CD4-positive, alpha-beta T cell treated with Interferon gamma for 1 hour (primary cell): Measurements from ENCODE around the gene EGFL7.
"Not testable (repeated sequence)": the region's sequence is repeated elsewhere in the genome, so short reads cannot be mapped to it uniquely, and the experiment has no call there.

ENCODE experiments used
- DNase-seq: peaks from one replicate; pipeline ENCODE4 v3.0.0-alpha.2; 2020

The EGFL7 gene

GRCh38 chr9:136703276-136703860, 40.7 kb downstream of the EGFL7 start:
- DNase-seq = no peak

GRCh38 chr9:136704741-136705140, 42.0 kb downstream of the EGFL7 start:
- DNase-seq = not testable (repeated sequence)

DNA sequence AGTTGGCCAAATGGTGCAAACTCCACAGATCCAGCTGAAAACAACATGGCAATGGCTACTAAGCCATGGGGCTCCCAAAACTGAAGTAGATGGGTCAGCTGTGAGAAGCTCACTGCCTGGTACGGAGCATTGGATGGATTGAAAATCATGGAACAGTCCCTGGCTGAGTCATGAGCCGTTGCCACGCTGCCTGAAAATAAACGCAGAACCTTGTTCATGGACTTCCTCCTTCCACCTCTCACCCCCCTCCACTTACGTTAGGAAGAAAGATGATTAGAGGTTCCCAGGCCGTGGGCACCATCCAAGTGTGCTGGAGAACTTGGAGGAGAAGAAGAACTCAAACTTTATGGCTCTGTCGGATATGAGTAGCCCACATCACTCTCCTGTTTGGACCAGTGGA, 42.8 kb downstream of the EGFL7 start:
- DNase-seq = peak; percentile 28

GRCh38 chr9:136707011-136707410, 44.3 kb downstream of the EGFL7 start:
- no peak for DNase-seq

- no peak for DNase-seq
These were observed 45.3 kb downstream of the EGFL7 start for GRCh38 chr9:136707849-136708517.

DNA sequence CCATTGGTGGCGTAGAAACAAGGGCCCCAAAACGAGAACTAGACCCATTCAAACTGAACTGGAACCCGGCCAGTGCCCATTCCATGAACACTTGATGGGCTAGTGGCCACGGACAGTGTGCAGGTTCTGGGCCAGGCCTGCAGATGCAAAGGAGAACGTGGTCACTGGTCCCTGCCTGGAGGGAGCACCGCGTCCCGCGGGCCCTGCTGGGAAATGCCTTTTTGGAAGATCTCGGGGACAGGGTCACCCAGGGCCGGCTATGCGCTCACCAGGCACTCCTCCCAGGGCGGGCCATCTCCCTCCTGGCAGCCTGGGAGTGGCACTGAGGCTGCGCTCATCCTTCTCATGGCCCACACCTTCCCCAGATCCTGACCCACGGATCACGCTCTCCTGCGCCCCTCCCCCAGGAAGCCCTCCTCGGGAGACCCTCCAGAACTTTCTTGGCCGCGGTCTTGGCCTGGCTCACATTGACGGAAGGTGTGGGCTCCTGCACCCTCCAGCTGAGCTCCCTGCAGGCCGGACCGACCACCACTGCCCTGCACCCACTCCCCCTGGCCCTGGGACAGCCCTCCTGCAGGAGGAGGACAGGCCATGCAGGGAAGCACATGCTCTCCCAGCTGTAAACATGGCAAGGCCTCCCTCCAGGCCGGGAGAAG, 46.9 kb downstream of the EGFL7 start:
- DNase-seq = no peak

DNA sequence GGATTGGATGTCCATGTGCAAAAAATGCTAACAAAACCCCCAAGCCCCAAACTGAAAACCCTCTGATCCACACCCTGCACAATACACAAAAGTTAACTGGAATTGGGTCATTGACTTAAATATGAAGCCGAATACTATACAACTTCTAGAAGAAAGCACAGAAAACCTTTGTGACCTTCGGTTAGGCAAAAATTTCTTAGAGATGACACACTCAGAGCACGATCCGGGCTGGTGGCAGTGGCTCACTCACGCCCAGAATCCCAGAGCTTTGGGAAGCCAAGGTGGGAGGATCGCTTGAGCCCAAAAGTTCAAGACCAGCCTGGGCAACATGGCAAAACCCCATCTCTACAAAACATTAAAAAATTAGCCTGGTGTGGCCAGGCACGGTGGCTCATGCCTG, 47.8 kb downstream of the EGFL7 start:
- no peak for DNase-seq

DNA sequence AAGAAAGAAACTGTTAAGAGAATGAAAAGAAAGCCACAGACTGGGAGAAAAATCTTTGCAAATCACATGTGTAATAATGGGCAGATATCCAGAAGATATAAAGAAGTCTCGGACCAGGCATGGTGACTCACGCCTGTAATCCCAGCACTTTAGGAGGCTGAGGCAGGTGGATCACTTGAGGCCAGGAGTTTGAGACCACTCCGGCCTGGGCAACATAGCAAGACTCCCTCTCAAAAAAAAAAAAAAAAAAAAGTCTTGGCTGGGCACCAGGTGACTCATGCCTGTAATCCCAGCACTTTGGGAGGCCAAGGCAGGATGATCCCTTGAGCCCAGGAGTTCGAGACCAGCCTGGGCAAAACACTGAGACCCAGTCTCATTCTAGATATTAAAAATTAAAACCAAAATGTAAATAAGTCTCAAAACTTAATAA, 48.5 kb downstream of the EGFL7 start:
- not testable (repeated sequence) for DNase-seq

DNA sequence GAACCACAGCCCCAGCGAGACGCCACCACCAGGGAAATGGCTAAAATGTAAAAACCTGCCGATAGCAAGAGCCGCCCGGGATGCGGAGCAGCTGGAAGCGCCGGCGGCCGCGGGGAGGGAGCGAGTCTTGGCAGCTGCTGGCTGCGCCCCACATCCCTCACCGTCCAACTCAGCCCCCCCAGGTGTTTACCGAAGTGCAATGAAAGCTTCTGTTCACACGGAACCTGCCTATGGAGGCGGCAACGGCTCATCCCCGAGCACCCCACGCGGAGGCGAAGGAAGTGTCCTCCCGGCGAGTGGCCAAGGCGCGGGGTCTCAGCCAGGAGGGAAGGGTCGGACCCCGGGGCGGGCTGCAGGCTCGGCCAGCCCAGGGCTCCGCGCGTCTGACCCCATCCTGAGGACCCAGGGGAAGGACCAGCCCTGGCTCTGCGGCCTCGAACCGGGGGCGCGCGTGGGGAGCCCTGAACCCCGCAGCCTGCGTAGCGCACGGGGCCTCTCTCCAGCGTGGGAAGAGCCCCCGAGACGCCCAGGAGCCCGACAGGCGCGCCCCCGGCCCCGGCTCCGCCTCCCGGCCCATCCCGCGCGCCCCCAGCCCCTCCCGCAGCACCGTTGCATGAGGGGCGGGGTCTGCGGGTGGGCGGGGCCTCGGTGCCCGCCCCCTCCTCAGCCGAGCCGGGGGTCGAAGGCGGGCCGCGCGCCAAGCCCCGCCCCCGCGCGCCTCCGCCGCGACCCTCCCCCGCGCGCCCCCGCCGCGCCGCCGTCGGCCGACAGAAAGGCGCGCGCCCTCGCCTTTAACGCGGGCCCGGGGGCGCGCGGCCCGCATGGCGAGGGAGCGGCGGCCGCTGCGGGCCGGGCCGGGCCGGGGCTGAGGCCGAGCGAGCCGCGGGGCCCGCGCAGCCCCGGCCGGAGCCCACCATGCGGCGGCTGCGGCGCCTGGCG, 49.3 kb downstream of the EGFL7 start, which contains the start of gene DIPK1B:
DIPK1B (plus strand) TSS at position 822 of the 939 bp plus-strand sequence; CDS start at position 916, 94 bp downstream.
- no peak for DNase-seq

DNA sequence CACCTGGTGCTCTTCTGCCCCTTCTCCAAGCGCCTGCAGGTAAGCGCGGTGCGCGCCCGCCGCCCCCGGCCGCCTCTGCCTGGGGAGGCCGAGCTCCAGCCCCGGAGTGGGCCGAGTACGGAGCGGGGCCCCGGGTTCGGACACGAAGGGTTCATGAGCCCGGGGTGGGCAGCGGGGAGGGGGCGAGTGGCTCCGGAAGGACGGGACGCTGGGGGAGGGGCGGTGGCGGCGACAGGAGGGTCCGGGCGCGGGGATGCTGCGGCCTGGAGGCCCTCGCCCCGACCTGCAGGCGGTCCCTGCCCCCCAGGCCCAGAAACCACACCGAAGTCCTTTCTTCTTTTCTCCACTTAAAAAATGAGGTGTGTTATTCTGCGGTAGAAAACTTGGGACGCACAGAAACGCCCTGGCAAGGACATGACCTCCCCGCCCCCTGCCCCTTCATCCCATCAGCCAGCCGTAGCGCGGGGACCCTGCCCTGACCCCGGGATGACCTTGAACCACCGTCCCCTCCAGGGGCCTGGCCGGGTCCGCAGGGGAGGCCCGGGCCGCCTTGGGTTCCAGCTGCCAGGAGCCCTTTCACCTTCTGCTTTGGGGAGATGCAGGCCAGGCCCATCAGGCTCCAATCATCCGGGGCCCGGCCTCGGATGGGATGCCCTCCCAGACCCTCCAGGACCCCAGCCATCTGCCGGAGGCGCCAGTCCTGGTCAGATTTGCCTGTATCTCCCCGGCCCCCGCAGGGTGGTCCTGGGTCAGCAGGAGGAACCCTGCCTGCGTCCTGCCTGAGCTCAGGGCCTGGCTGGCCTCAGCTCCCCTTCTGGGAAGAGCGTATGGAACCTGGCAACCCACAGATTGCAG, 50.2 kb downstream of the EGFL7 start:
- DNase-seq = no peak

GRCh38 chr9:136713550-136713949, 50.8 kb downstream of the EGFL7 start:
- DNase-seq = no peak

- no peak for DNase-seq
These were observed 51.6 kb downstream of the EGFL7 start for GRCh38 chr9:136714096-136714892.

GRCh38 chr9:136714893-136715274, 52.2 kb downstream of the EGFL7 start:
- DNase-seq = no peak

GRCh38 chr9:136717399-136717798, 54.7 kb downstream of the EGFL7 start:
- no peak for DNase-seq

- DNase-seq = no peak
These were observed 55.9 kb downstream of the EGFL7 start for GRCh38 chr9:136718345-136719194.

DNA sequence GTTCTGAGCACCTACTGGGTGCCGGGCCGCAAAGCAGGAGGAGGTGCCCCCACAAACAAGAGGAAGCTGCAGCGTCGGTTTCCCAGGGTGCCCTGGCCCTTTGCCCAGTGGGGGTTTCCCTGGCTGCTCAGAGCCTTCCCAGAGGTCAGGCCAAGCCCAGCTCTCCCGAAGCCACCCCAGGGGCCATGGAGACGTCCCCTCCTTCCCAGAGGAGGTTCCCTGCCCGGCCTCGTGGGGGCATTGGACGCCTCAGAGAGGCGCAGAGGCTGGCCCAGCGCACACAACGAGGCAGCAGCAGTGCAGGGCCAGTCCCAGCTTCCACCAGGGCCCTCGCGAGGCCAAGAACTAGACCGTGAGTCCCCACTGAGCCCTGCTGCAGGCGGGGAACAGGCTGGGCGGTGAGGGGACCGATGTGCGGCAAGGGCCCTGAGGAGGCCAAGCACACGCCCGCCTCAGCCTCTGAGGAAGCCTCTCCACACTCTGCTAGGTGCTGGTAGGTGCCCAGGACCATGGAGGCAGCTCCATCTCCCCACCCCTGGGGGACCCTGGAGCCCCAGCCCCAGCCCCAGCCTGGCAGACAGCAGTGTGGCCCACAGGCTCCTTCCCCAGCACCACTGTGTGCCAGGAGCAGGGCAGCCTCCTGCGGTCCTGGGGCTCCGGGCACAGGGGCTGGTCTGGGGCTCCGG, 56.6 kb downstream of the EGFL7 start:
- DNase-seq = peak; percentile 33

DNA sequence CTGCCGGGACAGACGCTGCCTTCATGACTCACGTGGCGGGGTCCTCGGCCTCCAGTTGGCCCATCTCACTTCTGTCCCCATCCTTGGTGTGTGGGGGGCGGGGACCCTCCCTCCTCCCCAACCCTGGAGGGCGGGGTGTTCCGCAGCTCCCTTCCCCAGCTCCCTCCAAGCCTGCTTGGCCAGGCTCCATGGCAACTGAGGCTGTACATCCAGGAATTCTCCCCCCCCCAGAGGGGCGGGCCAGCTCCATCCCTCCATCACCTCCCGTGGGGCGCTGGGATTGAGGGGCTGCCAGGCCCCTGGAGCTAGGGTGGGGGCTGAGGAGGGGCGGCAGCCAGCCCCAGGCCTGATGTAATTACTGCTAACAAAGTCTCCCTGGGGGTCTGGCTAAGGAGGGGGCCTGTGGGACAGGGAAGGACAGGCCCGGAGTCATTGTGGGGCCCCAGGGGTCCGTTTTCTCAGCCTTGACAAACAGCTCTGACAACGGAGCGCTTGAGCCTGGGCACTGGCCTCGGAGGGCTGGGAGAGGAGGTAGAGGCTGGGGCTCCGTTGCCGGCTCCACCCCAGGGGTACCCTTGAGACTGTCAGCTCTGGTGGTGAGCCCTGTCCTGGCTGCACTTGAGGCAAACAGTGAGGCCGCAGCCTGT, 57.7 kb downstream of the EGFL7 start:
- no peak for DNase-seq

DNA sequence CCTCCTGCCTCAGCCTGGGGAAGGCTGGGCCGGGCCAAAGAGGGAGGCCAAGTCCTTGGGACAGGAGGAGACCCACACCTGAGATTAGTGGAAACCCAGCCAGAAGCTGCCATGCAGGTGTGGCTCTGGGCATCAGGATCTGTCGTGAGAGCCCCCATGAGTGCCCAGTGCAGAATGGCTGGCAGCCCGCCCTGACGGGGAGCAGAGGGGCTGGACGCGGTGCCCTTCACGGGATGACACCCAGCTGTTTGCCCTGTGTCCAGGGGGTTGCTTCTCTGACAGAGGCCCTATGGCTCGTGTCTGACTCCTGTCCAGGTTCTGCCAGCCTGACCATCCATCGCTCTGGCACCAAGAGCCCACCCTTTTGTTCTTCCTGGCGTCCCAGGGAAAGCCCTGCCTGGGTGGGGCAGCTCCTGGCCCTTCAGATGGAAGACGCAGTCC, 58.2 kb downstream of the EGFL7 start:
- DNase-seq = no peak
